Stomach (tissue), 9 donors: ENCODE results near the gene VDAC1. TPM values are rescaled to one million over a fixed set of nuclear protein-coding genes. Genes with fewer than 3 reads are reported as not detected.
A peak's percentile ranks its signal among the peaks of the same experiment; 100 is the strongest.
"Not testable (repeated sequence)": the region's sequence is repeated elsewhere in the genome, so short reads cannot be mapped to it uniquely, and the experiment has no call there.

Source experiments
- DNase-seq, 2 donors: peaks; one replicate each; pipeline versions ENCODE4 v3.0.0 to v3.0.0-alpha.2; 2013 to 2019
- H3K27ac ChIP-seq, 5 donors: fragments of 200-600 bp in 4 of 5; sonication (generic) in 4 of 5; one replicate each; pipeline ENCODE4 v1.5.1; 2013 to 2019; ENCODE audit warnings: mild to moderate bottlenecking in 1 of 5, moderate library complexity in 1 of 5
- H3K27me3 ChIP-seq, 3 donors: fragments of 200-600 bp; sonication (generic); one replicate each; pipeline ENCODE4 v1.5.1; 2017 to 2019; ENCODE audit warnings: mixed run types in 1 of 3
- H3K36me3 ChIP-seq, 4 donors: fragments of 200-600 bp; sonication (generic); 1 replicate in 3 of 4; 2 replicates in 1 of 4; pipeline ENCODE4 v1.5.1; 2016 to 2019
- H3K4me1 ChIP-seq, 4 donors: fragments of 200-600 bp; sonication (generic); one replicate each; pipeline ENCODE4 v1.5.1; 2016 to 2019
- H3K4me3 ChIP-seq, 4 donors: fragments of 200-600 bp; sonication (generic) in 3 of 4; one replicate each; pipeline ENCODE4 v1.5.1; 2016 to 2019; ENCODE audit warnings: mild to moderate bottlenecking in 1 of 4
- H3K9me3 ChIP-seq, 4 donors: fragments of 200-600 bp; sonication (generic); one replicate each; pipeline ENCODE4 v1.5.1; 2016 to 2019
- EP300 ChIP-seq: sonication (generic); formaldehyde crosslinking; IDR thresholded peaks from one replicate; pipeline ENCODE4 v1.6.1; 2017; ENCODE audit warnings: antibody characterized with exemption
- POLR2A ChIP-seq, 4 donors: fragments of 450-650 bp; IDR thresholded peaks; one replicate each; pipeline ENCODE4 v1.6.1; 2016; ENCODE audit warnings: antibody characterized with exemption in 4 of 4, control low read depth in 2 of 4, mild to moderate bottlenecking in 1 of 4, moderate library complexity in 1 of 4
- POLR2AphosphoS5 ChIP-seq, 3 donors: sonication (generic); formaldehyde crosslinking; IDR thresholded peaks; one replicate each; pipeline ENCODE4 v1.6.1; 2016; ENCODE audit warnings: antibody characterized with exemption in 3 of 3
- WGBS, 5 donors: extraction: QIAGEN DNeasy Blood & Tissue Kit in 3 of 5; methylation state at CpG; one replicate each; pipeline versions ENCODE4 v1.1.5 to v1.1.7; 2013 to 2018; 5-methylcytosine and 5-hydroxymethylcytosine counted together
- intact Hi-C: fragments of 100-400 bp; cut with DNase I; formaldehyde crosslinking; loops from one replicate; pipeline ENCODE4 v1.15.1; 2023; ENCODE audit warnings: low total_unique reads
- polyA plus RNA-seq, 3 donors: library from polyadenylated mRNA; stranded (reverse); fragments of 200-250 nt; gene quantifications; one replicate each; pipeline ENCODE4 v1.2.3, GENCODE V29; 2013
- total RNA-seq, 5 donors: library from RNA; depleted of rRNA; stranded (reverse); fragments of >200 nt; gene quantifications; one replicate each; pipeline versions ENCODE4 v1.1.0 to v1.2.3, GENCODE V29; 2014 to 2016
- TF ChIP-seq, protein P1 (sequence below), 7 experiments: fragments of 450-650 bp in 4 of 7; fragments of 200-600 bp in 3 of 7; sonication (generic) in 3 of 7; IDR thresholded peaks; one replicate each; pipeline ENCODE4 v1.5.1; 2016 to 2019; ENCODE audit warnings: antibody characterized with exemption in 7 of 7, control low read depth in 2 of 7, mild to moderate bottlenecking in 1 of 7
- donor health status: healthy with polysubstance abuse.
- donor health status: Bipolar disorder and iron deficiency.
- donor health status: healthy.

The VDAC1 gene
- total and polyA plus RNA-seq, 8 donors, result 55.8 to 307 (median 147) TPM

DNA sequence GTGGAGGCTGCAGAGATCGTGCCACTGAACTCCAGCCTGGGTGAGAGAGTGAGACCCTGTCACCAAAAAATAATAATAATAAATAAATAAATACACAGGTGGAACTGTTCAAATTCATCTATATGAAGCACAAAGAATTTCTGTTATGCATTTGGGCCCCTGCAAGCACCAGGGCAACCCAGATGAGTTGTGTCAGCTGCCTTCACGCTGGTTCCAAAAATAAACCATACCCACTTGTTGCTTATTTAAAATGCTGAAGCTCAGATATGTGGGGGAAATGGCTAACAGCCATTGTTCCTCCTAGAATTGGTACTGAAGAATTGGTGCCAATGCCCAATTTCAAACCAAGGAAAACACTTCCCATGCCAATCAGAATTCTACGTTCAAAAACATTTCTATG, 25.8 kb downstream of the VDAC1 start:
- DNase-seq, result no peak
- Histone ChIP-seq H3K27ac (no peak overlapping the region), H3K9me3 (no peaks in the 10 kb centered on the region), H3K4me1 (peaks cover 0 to 23% (median 11%) of the 10 kb centered on the region in 4 donors), H3K4me3 (no peak overlapping the region), H3K27me3 (no peaks in the 10 kb centered on the region), H3K36me3 (peaks cover 68 to 99% (median 97%) of the 10 kb centered on the region in 4 donors)
- 70 to 90% (median 76%) methylated on average over 3 of the region's 3 CpGs for WGBS, 5 donors
- TF ChIP-seq POLR2A (IDR thresholded peaks at IDR 0.05) (no peak), POLR2AphosphoS5 (IDR thresholded peaks at IDR 0.05) (no peak), EP300 (no peak)
- TF ChIP-seq, protein P1, sequence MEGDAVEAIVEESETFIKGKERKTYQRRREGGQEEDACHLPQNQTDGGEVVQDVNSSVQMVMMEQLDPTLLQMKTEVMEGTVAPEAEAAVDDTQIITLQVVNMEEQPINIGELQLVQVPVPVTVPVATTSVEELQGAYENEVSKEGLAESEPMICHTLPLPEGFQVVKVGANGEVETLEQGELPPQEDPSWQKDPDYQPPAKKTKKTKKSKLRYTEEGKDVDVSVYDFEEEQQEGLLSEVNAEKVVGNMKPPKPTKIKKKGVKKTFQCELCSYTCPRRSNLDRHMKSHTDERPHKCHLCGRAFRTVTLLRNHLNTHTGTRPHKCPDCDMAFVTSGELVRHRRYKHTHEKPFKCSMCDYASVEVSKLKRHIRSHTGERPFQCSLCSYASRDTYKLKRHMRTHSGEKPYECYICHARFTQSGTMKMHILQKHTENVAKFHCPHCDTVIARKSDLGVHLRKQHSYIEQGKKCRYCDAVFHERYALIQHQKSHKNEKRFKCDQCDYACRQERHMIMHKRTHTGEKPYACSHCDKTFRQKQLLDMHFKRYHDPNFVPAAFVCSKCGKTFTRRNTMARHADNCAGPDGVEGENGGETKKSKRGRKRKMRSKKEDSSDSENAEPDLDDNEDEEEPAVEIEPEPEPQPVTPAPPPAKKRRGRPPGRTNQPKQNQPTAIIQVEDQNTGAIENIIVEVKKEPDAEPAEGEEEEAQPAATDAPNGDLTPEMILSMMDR (IDR thresholded peaks at IDR 0.05), result no peak
- intact Hi-C loops, result no loop called here

DNA sequence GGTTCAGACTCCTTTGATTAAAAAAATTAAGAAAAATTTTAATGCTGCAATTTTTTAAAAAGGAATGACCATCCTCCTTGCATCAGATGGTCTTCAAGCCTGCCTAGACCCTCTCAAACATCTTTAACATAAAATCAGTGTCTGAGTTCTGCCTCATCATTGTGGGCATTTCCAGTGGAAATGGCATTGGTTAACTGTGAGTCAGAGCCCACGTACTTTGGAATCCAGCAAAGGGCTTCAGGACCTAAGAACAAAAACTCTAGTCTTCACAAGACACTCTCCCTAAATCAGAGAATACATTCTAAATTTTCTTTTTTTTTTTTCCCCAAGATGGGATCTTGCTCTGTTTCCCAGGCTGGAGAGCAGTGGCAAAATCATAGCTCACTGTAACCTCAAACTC, 26.9 kb downstream of the VDAC1 start:
- peaks cover 68 to 99% (median 97%) of the 10 kb centered on the region in 4 donors for H3K36me3 ChIP-seq
- no peak for DNase-seq

DNA sequence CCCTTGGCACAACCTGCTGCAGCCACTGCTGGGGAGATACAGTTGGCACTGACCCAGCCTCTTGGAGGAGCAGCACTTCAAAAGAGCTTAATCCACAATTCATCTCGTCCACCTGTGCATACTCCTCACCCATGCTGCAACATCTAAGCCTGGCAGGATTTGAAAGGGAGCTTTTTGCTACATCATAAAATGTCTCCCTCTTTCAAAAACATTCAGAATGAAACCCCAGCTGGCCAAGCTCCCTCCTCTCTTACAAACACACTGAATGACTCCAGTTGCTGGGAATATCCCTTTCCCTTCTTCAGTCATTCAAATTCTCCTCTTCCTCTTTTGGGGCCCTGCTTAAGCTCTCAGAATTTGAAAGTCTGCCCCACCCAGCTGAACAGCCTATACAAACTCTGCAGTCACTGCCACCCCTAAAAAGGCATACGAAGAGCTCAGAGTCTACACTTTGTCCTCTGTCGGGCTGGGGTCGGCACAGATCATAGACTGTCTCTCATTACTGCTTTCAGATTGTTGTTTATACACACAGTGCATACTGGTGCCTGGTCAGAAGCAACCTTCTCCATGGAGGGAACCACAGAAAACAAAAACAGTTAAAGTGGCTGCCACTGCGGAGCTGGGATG, 27.5 kb downstream of the VDAC1 start:
- no peaks in the 10 kb centered on the region for H3K9me3 ChIP-seq
- TF ChIP-seq EP300 (no peak), POLR2A (IDR thresholded peaks at IDR 0.05) (no peak), POLR2AphosphoS5 (IDR thresholded peaks at IDR 0.05) (no peak)
- TF ChIP-seq, protein P1 (IDR thresholded peaks at IDR 0.05), result no peak
- H3K4me1 ChIP-seq, result peaks cover 0 to 23% (median 11%) of the 10 kb centered on the region in 4 donors
- no peaks in the 10 kb centered on the region for H3K27me3 ChIP-seq
- H3K27ac ChIP-seq, result no peak overlapping the region
- H3K4me3 ChIP-seq, result no peak overlapping the region
- WGBS, 5 donors, result 65 to 70% (median 69%) methylated on average over 5 of the region's 5 CpGs
- DNase-seq, result peak in 1 of 2 donors; percentile 37
- H3K36me3 ChIP-seq, result peaks cover 67 to 99% (median 97%) of the 10 kb centered on the region in 4 donors
- intact Hi-C loops, result no loop called here

More for the DNA sequence above, 26.9 kb downstream of the VDAC1 start:
- no peaks in the 10 kb centered on the region for H3K27me3 ChIP-seq
- WGBS, 5 donors, result 54 to 80% (median 78%) methylated on average over 1 of the region's 1 CpG
- no peaks in the 10 kb centered on the region for H3K9me3 ChIP-seq
- intact Hi-C loops, result no loop called here
- H3K4me3 ChIP-seq, result no peak overlapping the region
- H3K4me1 ChIP-seq, result peaks cover 0 to 23% (median 11%) of the 10 kb centered on the region in 4 donors
- TF ChIP-seq, protein P1 (IDR thresholded peaks at IDR 0.05), result no peak
- TF ChIP-seq POLR2AphosphoS5 (IDR thresholded peaks at IDR 0.05) (no peak), POLR2A (IDR thresholded peaks at IDR 0.05) (no peak), EP300 (no peak)
- H3K27ac ChIP-seq, result no peak overlapping the region

DNA sequence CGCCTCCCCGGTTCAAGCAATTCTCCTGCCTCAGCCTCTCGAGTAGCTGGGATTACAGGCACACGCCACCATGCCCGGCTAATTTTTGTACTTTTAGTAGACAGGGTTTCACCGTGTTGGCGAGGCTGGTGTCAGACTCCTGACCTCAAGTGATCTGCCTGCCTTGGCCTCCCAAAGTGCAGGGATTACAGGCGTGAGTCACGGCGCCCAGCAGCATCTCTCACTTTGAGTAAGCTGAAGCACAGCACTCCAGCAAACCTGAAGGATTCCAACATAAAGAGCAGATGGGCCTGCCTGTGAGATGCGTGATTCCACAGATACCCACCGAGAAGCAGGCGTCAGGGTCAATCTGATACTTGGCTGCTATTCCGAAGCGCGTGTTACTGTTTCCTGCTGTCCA, 29.2 kb downstream of the VDAC1 start:
- peaks cover 67 to 98% (median 95%) of the 10 kb centered on the region in 4 donors for H3K36me3 ChIP-seq
- DNase-seq, H3K9me3 ChIP-seq, intact Hi-C loops, H3K27ac ChIP-seq, H3K4me3 ChIP-seq, H3K27me3 ChIP-seq: not testable (repeated sequence)
- 89 to 97% (median 95%) methylated on average over 9 to 16 of the region's 16 CpGs for WGBS, 5 donors
- H3K4me1 ChIP-seq, result peaks cover 0 to 21% (median 8%) of the 10 kb centered on the region in 4 donors

DNA sequence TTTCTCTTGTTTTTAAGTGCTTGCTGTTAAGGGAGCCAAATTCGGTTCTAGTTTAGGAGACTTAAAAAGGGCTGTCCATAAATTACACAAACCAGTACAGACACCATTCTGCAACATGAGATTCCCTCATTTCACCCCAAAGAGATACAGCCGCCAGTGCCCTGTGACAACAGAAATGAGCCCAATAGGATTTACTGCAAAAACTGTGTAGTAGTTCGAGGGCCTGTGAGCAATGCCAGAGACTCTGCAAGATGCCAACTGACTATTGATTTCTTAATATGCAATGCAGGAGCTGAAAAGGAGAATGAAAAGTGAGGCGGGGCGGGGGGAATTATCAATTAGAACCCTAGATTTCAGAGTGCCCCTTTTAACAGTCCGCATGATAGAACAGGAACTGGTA, 30.6 kb downstream of the VDAC1 start:
- 88 to 95% (median 89%) methylated on average over 6 of the region's 6 CpGs for WGBS, 5 donors
- Histone ChIP-seq H3K4me1 (peaks cover 9 to 24% (median 16%) of the 10 kb centered on the region in 4 donors), H3K36me3 (peaks cover 61 to 87% (median 82%) of the 10 kb centered on the region in 4 donors), H3K27ac (no peak overlapping the region), H3K27me3 (no peaks in the 10 kb centered on the region), H3K9me3 (no peaks in the 10 kb centered on the region), H3K4me3 (no peak overlapping the region)
- intact Hi-C loops, result no loop called here
- no peak for DNase-seq
- TF ChIP-seq EP300 (no peak), POLR2A (IDR thresholded peaks at IDR 0.05) (no peak), POLR2AphosphoS5 (IDR thresholded peaks at IDR 0.05) (no peak)
- TF ChIP-seq, protein P1 (IDR thresholded peaks at IDR 0.05), result no peak
